PC-3 (cell line): ENCODE results near the gene CTSW.

ENCODE experiments used
- EZH2 ChIP-seq: fragments of 300-600 bp; sonication (generic); IDR thresholded peaks from one replicate; pipeline ENCODE4 v1.6.1; 2017; ENCODE audit warnings: antibody characterized with exemption, mild to moderate bottlenecking, low read length; ENCODE audit not compliant: unreplicated experiment
- EZH2phosphoT487 ChIP-seq: fragments of 300-600 bp; sonication (generic); IDR thresholded peaks from 2 replicates; pipeline ENCODE4 v1.6.1; 2018; ENCODE audit warnings: mild to moderate bottlenecking, antibody characterized with exemption, low read length, borderline replicate concordance
- TF ChIP-seq, protein P1 (sequence below): fragments of 300-600 bp; sonication (generic); conservative IDR thresholded peaks from 2 replicates; pipeline ENCODE4 v1.5.1; 2017; ENCODE audit warnings: antibody characterized with exemption, low read depth, mild to moderate bottlenecking, low read length

- TF ChIP-seq, protein P1, sequence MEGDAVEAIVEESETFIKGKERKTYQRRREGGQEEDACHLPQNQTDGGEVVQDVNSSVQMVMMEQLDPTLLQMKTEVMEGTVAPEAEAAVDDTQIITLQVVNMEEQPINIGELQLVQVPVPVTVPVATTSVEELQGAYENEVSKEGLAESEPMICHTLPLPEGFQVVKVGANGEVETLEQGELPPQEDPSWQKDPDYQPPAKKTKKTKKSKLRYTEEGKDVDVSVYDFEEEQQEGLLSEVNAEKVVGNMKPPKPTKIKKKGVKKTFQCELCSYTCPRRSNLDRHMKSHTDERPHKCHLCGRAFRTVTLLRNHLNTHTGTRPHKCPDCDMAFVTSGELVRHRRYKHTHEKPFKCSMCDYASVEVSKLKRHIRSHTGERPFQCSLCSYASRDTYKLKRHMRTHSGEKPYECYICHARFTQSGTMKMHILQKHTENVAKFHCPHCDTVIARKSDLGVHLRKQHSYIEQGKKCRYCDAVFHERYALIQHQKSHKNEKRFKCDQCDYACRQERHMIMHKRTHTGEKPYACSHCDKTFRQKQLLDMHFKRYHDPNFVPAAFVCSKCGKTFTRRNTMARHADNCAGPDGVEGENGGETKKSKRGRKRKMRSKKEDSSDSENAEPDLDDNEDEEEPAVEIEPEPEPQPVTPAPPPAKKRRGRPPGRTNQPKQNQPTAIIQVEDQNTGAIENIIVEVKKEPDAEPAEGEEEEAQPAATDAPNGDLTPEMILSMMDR = no peak
- no peak for TF ChIP-seq EZH2
- no peak for TF ChIP-seq EZH2phosphoT487
These were observed 21.2 kb downstream of the CTSW start for GRCh38 chr11:65900899-65901180.
